ENCODE results near the gene DPF3. TPM values are rescaled to one million over a fixed set of nuclear protein-coding genes. Genes with fewer than 3 reads are reported as not detected.

DPF3 gene
- total RNA-seq, 1 experiment from 2014 or later: 0.06 TPM

Other genes starting within 250 kb of the DPF3 start
- gene DCAF4, start 32.4 kb upstream of the DPF3 start, total RNA-seq (2014; rRNA removed; shearing (Covaris generic)): 14.0 and 19.4 TPM in 2 replicates
- gene ZFYVE1, start 133.0 kb upstream of the DPF3 start, total RNA-seq (2014; rRNA removed; shearing (Covaris generic)): 5.3 and 5.7 TPM in 2 replicates
- gene RBM25, start 164.4 kb upstream of the DPF3 start, total RNA-seq (2014; rRNA removed; shearing (Covaris generic)): 22.5 and 23.4 TPM in 2 replicates
- 26.3 and 38.8 TPM in 2 replicates for gene PSEN1, start 242.4 kb upstream of the DPF3 start, total RNA-seq (2014; rRNA removed; shearing (Covaris generic))